Stromal cell of bone marrow (primary cell): Measurements from ENCODE around the gene DDIT3.

ENCODE experiments used
- DNase-seq: peaks from one replicate; pipeline ENCODE4 v3.0.0-alpha.2; 2012; ENCODE audit warnings: low read depth

The DDIT3 gene

DNA sequence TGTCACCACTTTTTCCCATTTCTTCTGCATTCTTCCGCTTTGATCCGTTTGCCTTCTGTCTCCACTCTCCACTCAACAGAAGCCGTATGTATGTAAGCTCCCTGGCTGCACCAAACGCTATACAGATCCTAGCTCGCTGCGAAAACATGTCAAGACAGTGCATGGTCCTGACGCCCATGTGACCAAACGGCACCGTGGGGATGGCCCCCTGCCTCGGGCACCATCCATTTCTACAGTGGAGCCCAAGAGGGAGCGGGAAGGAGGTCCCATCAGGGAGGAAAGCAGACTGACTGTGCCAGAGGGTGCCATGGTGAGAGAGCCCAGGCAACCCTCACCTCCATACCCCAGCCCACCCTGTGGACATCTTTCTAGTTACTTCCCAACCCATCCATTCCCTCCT is 52.4 kb downstream of the DDIT3 start:
- no peak for DNase-seq

DNA sequence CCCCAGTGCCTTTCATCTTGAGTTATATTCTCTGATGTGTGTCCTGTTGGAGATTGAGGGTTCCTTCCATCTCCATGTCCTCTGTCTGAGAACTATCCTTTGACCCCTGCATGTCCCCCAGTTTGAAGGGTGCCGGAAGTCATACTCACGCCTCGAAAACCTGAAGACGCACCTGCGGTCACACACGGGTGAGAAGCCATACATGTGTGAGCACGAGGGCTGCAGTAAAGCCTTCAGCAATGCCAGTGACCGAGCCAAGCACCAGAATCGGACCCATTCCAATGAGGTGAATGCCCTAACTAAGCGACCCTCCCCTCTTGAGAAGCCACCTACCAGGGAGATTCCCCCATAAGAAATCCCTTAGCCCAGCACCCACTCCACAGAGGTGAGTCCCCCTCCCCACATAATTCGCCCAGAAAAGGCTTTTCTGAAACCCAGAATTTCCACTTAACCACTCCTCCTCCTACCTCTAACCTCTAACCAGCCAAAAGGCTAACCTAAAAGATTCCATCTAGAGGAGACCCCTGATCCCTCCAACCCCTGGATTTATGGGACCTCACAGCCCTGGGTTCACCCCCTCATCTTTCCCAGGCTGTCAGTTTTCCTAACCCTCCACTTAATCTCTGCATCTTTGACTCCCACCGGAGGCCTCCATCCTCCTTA is 53.0 kb downstream of the DDIT3 start:
- DNase-seq: no peak
